Dendritic cell treated with granulocyte-macrophage colony-stimulating factor and Interleukin-4, amounts not matched to agents 40 ng/mL and 50 ng/mL, for 4 days (primary cell): ENCODE data around the gene FAM180A.

Experiments
- H3K27ac Mint-ChIP-seq: one replicate; pipeline ENCODE4 v1.8.0; 2022; ENCODE audit warnings: mild to moderate bottlenecking, mixed read lengths
- H3K27me3 Mint-ChIP-seq: one replicate; pipeline ENCODE4 v1.8.0; 2022; ENCODE audit warnings: mild to moderate bottlenecking, mixed read lengths
- H3K36me3 Mint-ChIP-seq: one replicate; pipeline ENCODE4 v1.8.0; 2022; ENCODE audit warnings: low read depth, mixed read lengths
- H3K4me1 Mint-ChIP-seq: one replicate; pipeline ENCODE4 v1.8.0; 2022; ENCODE audit warnings: low read depth, mixed read lengths
- H3K4me3 Mint-ChIP-seq: one replicate; pipeline ENCODE4 v1.8.0; 2022; ENCODE audit warnings: mild to moderate bottlenecking, moderate library complexity, mixed read lengths
- H3K9me3 Mint-ChIP-seq: one replicate; pipeline ENCODE4 v1.8.0; 2022; ENCODE audit warnings: mixed read lengths
- intact Hi-C: fragments of 100-400 bp; cut with micrococcal nuclease; formaldehyde crosslinking; loops from one replicate; pipeline ENCODE4 v1.15.0; 2022

Gene FAM180A

GRCh38 chr7:135683609-135684008 is 65.0 kb downstream of the FAM180A start:
- Mint-ChIP-seq H3K27ac (no peak overlapping the region), H3K36me3 (peaks cover 49% of the 10 kb centered on the region)
- intact Hi-C loops: no loop called here

GRCh38 chr7:135682191-135682590 is 66.4 kb downstream of the FAM180A start:
- Mint-ChIP-seq H3K4me3 (no peak overlapping the region), H3K4me1 (peaks cover 16% of the 10 kb centered on the region), H3K27me3 (no peaks in the 10 kb centered on the region), H3K36me3 (peaks cover 63% of the 10 kb centered on the region), H3K27ac (no peak overlapping the region), H3K9me3 (no peaks in the 10 kb centered on the region)
- intact Hi-C loops: no loop called here

More at GRCh38 chr7:135683609-135684008, 65.0 kb downstream of the FAM180A start:
- H3K9me3 Mint-ChIP-seq: no peaks in the 10 kb centered on the region
- H3K4me1 Mint-ChIP-seq: peaks cover 16% of the 10 kb centered on the region
- no peaks in the 10 kb centered on the region for H3K27me3 Mint-ChIP-seq
- H3K4me3 Mint-ChIP-seq: no peak overlapping the region

GRCh38 chr7:135681762-135682161 is 66.9 kb downstream of the FAM180A start:
- no peak overlapping the region for H3K27ac Mint-ChIP-seq
- H3K27me3 Mint-ChIP-seq: no peaks in the 10 kb centered on the region
- intact Hi-C loops: no loop called here
- no peak overlapping the region for H3K4me3 Mint-ChIP-seq
- H3K36me3 Mint-ChIP-seq: peaks cover 67% of the 10 kb centered on the region
- no peaks in the 10 kb centered on the region for H3K9me3 Mint-ChIP-seq
- peaks cover 16% of the 10 kb centered on the region for H3K4me1 Mint-ChIP-seq
